Loucy (cell line): ENCODE results near the gene NID1.

Source experiments
- EZH2phosphoT487 ChIP-seq: fragments of 200-600 bp; IDR thresholded peaks from 2 replicates; pipeline ENCODE4 v1.6.1; 2018; ENCODE audit warnings: antibody characterized with exemption, mild to moderate bottlenecking, moderate library complexity, borderline replicate concordance
- TF ChIP-seq, protein P1 (sequence below): fragments of 200-600 bp; sonication (generic); conservative IDR thresholded peaks from 2 replicates; pipeline ENCODE4 v1.5.1; 2014; ENCODE audit warnings: mild to moderate bottlenecking, antibody characterized with exemption, low read length

DNA sequence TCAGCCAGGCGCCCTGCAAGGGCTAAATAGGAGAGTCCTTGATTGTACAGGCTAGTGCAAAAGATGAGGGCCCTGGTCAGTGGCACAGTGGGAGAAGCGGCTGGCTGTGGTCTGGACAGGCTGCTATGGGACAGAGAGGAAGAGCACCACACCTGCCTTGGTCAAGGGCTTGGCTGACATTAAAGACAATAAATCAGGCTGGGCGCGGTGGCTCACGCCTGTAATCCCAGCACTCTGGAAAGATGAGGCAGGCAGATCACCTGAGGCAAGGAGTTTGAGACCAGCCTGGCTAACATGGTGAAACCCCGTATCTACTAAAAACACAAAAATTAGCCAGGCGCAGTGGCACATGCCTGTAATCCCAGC lies 62.9 kb downstream of the NID1 start:
- TF ChIP-seq EZH2phosphoT487, result no peak
- TF ChIP-seq, protein P1, sequence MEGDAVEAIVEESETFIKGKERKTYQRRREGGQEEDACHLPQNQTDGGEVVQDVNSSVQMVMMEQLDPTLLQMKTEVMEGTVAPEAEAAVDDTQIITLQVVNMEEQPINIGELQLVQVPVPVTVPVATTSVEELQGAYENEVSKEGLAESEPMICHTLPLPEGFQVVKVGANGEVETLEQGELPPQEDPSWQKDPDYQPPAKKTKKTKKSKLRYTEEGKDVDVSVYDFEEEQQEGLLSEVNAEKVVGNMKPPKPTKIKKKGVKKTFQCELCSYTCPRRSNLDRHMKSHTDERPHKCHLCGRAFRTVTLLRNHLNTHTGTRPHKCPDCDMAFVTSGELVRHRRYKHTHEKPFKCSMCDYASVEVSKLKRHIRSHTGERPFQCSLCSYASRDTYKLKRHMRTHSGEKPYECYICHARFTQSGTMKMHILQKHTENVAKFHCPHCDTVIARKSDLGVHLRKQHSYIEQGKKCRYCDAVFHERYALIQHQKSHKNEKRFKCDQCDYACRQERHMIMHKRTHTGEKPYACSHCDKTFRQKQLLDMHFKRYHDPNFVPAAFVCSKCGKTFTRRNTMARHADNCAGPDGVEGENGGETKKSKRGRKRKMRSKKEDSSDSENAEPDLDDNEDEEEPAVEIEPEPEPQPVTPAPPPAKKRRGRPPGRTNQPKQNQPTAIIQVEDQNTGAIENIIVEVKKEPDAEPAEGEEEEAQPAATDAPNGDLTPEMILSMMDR, result no peak
